ENCODE results near the gene TACC2. TPM values are rescaled to one million over a fixed set of nuclear protein-coding genes. Genes with fewer than 3 reads are reported as not detected.

TACC2 gene
- polyA plus RNA-seq, 3 donors from 2014 or later = not detected

- H3K4me1 Mint-ChIP-seq = no peaks in the 10 kb centered on the region
- peaks cover 0 to 7% (median 0%) of the 10 kb centered on the region in 3 donors for H3K27me3 Mint-ChIP-seq (ENCODE audit: low read depth in 3 of 3)
- H3K36me3 Mint-ChIP-seq = no peaks in the 10 kb centered on the region
- H3K9me3 Mint-ChIP-seq = no peaks in the 10 kb centered on the region
- DNase-seq = no peak
- no peak overlapping the region for H3K4me3 Mint-ChIP-seq
- H3K27ac Mint-ChIP-seq = no peak overlapping the region
Measured at GRCh38 chr10:122277526-122278136, 288.7 kb downstream of the TACC2 start.

GRCh38 chr10:122279725-122280141 lies 290.8 kb downstream of the TACC2 start:
- H3K27me3 Mint-ChIP-seq (ENCODE audit: low read depth in 3 of 3) = peaks cover 0 to 6% (median 3%) of the 10 kb centered on the region in 3 donors
- H3K9me3 Mint-ChIP-seq = no peaks in the 10 kb centered on the region

GRCh38 chr10:122280156-122280555 lies 291.2 kb downstream of the TACC2 start:
- Mint-ChIP-seq H3K36me3 (no peaks in the 10 kb centered on the region), H3K9me3 (no peaks in the 10 kb centered on the region), H3K27me3 (ENCODE audit: low read depth in 3 of 3) (peaks cover 0 to 6% (median 3%) of the 10 kb centered on the region in 3 donors), H3K4me1 (no peaks in the 10 kb centered on the region), H3K27ac (no peak overlapping the region), H3K4me3 (no peak overlapping the region)
- no peak for DNase-seq

More at GRCh38 chr10:122279725-122280141, 290.8 kb downstream of the TACC2 start:
- Mint-ChIP-seq H3K27ac (no peak overlapping the region), H3K36me3 (no peaks in the 10 kb centered on the region), H3K4me1 (no peaks in the 10 kb centered on the region), H3K4me3 (no peak overlapping the region)
- DNase-seq = no peak

GRCh38 chr10:122281018-122281626 lies 292.2 kb downstream of the TACC2 start:
- Mint-ChIP-seq H3K27ac (no peak overlapping the region), H3K36me3 (no peaks in the 10 kb centered on the region), H3K4me3 (no peak overlapping the region), H3K4me1 (no peaks in the 10 kb centered on the region), H3K27me3 (ENCODE audit: low read depth in 3 of 3) (peaks cover 0 to 6% (median 3%) of the 10 kb centered on the region in 3 donors), H3K9me3 (no peaks in the 10 kb centered on the region)
- no peak for DNase-seq

DNA sequence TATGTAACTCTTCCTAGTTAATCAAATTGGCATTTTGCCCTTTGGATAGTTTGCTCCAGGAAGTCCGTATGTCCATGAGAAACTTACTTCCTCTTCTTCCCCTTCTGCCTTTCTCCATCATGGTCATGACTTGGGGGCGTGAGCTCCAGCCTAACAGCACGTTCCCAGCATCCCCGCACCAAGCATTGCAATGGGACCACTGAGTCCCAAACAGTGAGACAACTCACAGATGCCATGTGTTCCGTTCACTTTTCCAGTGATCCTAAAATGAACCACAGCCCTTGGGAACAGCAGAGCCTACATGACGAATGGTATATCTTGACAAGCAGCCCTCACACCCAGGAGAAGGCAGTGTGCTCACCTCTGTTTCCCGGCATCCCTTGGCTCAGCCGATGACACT lies 292.8 kb downstream of the TACC2 start:
- Mint-ChIP-seq H3K36me3 (no peaks in the 10 kb centered on the region), H3K27me3 (ENCODE audit: low read depth in 3 of 3) (peaks cover 0 to 8% (median 3%) of the 10 kb centered on the region in 3 donors), H3K9me3 (no peaks in the 10 kb centered on the region), H3K4me3 (no peak overlapping the region), H3K27ac (no peak overlapping the region), H3K4me1 (no peaks in the 10 kb centered on the region)
- DNase-seq = no peak

- H3K27ac Mint-ChIP-seq = no peak overlapping the region
- H3K4me1 Mint-ChIP-seq = no peaks in the 10 kb centered on the region
- H3K36me3 Mint-ChIP-seq = no peaks in the 10 kb centered on the region
- no peak overlapping the region for H3K4me3 Mint-ChIP-seq
- no peak for DNase-seq
- peaks cover 0 to 9% (median 3%) of the 10 kb centered on the region in 3 donors for H3K27me3 Mint-ChIP-seq (ENCODE audit: low read depth in 3 of 3)
- H3K9me3 Mint-ChIP-seq = no peaks in the 10 kb centered on the region
Measured at GRCh38 chr10:122282253-122282671, 293.3 kb downstream of the TACC2 start.

- Mint-ChIP-seq H3K4me3 (no peak overlapping the region), H3K36me3 (no peaks in the 10 kb centered on the region), H3K27me3 (ENCODE audit: low read depth in 3 of 3) (peaks cover 0 to 9% (median 3%) of the 10 kb centered on the region in 3 donors), H3K27ac (no peak overlapping the region), H3K9me3 (no peaks in the 10 kb centered on the region), H3K4me1 (no peaks in the 10 kb centered on the region)
- no peak for DNase-seq
Measured at GRCh38 chr10:122282909-122283308, 293.9 kb downstream of the TACC2 start.

DNA sequence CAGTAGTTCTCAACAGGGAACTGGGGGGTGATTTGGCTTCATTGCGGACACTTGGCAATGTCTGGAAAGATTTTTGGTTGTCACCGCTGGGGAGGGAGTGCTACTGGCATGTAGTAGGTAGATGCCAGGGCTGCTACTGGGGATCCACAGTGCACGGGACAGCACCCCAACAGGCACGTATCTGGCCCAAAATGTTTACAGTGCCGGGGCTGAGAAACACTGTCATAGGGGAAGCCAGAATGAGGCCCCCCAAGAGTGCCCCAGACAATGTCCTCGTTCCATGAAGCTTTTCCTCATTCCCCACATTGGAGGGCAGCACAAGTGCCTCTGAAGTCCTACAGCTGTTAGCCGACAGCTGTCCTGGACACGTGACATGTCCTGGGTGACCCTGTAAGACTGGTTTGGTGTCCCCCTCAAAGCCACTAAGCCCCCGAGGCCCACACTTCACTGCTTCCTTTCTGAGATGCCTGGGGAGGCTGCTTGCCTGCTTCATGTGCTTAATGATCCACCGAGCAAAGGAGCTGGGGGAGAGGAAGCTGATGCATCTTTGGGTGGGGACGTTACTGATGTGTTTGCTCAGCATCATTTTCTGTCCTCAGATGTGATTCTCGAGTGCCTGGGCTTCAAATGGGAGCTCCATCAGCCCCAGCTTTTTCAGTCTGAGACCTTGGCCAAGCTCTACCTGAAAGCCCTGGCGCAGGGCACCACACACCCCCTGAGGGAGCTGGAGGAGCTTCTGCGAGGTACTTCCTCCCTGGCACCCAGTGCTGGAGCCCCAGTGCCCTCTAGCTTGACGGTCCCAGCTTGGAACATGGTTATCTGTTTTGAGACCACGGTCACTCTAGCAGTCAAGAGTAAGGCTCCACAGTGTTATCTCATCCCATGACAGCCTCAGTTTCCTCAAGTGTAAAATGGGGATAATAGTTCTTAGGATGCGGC lies 296.8 kb downstream of the TACC2 start:
- peaks cover 0 to 3% (median 2%) of the 10 kb centered on the region in 3 donors for H3K27me3 Mint-ChIP-seq (ENCODE audit: low read depth in 3 of 3)
- no peaks in the 10 kb centered on the region for H3K9me3 Mint-ChIP-seq
- no peak overlapping the region for H3K4me3 Mint-ChIP-seq

DNA sequence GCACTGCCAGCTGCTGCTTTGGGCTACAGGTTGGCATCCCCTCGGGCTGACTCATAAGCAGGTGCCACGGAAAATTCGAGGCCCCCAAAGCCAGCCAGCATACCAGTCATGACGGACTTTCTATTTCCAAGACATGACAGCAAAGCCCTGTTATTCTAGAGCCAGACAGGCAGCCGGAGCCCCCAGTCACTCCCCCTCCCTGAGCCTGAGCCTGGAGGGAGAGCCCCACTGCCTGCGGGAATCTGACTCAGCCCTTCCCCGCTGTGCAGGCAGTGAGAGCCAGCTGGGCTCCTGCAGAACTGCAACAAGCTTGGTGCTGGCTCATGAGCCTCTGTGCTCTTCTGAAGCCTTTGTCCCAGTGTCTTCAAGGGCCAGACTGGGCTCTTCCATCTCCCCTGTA lies 297.9 kb downstream of the TACC2 start:
- no peak overlapping the region for H3K27ac Mint-ChIP-seq
- peaks cover 0 to 3% (median 2%) of the 10 kb centered on the region in 3 donors for H3K27me3 Mint-ChIP-seq (ENCODE audit: low read depth in 3 of 3)
- H3K9me3 Mint-ChIP-seq = no peaks in the 10 kb centered on the region
- no peaks in the 10 kb centered on the region for H3K4me1 Mint-ChIP-seq
- H3K4me3 Mint-ChIP-seq = no peak overlapping the region
- no peaks in the 10 kb centered on the region for H3K36me3 Mint-ChIP-seq
- DNase-seq = no peak

More for the DNA sequence above, 296.8 kb downstream of the TACC2 start:
- Mint-ChIP-seq H3K4me1 (no peaks in the 10 kb centered on the region), H3K36me3 (no peaks in the 10 kb centered on the region), H3K27ac (no peak overlapping the region)
- no peak for DNase-seq

DNA sequence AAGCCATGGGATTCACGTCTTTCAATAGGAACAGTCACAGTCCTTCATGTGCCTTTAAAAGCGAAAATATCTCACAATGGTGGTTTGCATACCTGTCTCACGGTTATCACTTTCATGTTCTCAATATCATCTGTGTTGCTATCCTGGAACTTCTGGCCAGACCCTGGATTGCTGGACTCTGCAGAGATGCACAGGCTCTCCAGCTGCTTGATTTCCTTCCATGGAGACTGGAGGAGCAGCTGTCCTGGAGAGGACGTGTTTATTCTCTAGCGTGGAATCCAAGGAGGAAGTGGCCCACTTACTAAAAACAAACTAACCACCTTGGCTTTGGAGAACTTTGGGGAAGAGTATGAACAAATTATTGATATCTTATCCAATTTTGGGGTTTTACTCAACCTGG lies 298.6 kb downstream of the TACC2 start:
- Mint-ChIP-seq H3K4me1 (no peaks in the 10 kb centered on the region), H3K36me3 (no peaks in the 10 kb centered on the region), H3K27ac (no peak overlapping the region), H3K9me3 (no peaks in the 10 kb centered on the region), H3K4me3 (no peak overlapping the region), H3K27me3 (ENCODE audit: low read depth in 3 of 3) (peaks cover 0 to 3% (median 2%) of the 10 kb centered on the region in 3 donors)
- no peak for DNase-seq

GRCh38 chr10:122288262-122288661 lies 299.3 kb downstream of the TACC2 start:
- Mint-ChIP-seq H3K36me3 (no peaks in the 10 kb centered on the region), H3K27ac (no peak overlapping the region), H3K4me1 (no peaks in the 10 kb centered on the region), H3K27me3 (ENCODE audit: low read depth in 3 of 3) (peaks cover 0 to 2% (median 0%) of the 10 kb centered on the region in 3 donors), H3K4me3 (no peak overlapping the region), H3K9me3 (no peaks in the 10 kb centered on the region)
- no peak for DNase-seq

GRCh38 chr10:122288917-122289316 lies 300.0 kb downstream of the TACC2 start:
- no peaks in the 10 kb centered on the region for H3K9me3 Mint-ChIP-seq
- H3K36me3 Mint-ChIP-seq = no peaks in the 10 kb centered on the region
- no peak for DNase-seq
- peaks cover 0 to 2% (median 0%) of the 10 kb centered on the region in 3 donors for H3K27me3 Mint-ChIP-seq (ENCODE audit: low read depth in 3 of 3)
- no peak overlapping the region for H3K27ac Mint-ChIP-seq
- H3K4me1 Mint-ChIP-seq = no peaks in the 10 kb centered on the region
- no peak overlapping the region for H3K4me3 Mint-ChIP-seq

DNA sequence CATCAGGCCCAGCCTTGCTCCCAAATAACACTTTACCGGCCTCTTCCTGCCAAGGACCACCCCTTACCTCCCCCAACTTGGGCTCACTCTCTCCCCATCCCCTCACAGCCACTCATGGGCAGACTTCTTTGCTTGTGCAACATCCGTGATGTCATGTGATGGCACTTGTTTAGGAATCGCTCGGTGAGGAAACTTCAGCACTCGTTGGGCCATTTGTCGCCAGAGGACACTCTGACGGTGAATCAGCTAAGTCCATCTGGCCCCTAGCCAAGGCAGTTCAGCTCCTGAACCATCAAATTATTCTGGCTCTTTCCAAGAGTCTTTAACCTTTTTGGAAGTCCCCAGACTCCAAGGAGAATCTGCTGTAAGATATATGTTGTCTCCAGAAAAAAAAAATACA lies 301.4 kb downstream of the TACC2 start:
- peaks cover 0 to 2% (median under 1%) of the 10 kb centered on the region in 3 donors for H3K27me3 Mint-ChIP-seq (ENCODE audit: low read depth in 3 of 3)
- no peak overlapping the region for H3K4me3 Mint-ChIP-seq
- peaks cover 7 to 11% of the 10 kb centered on the region in 2 donors for H3K4me1 Mint-ChIP-seq
- H3K9me3 Mint-ChIP-seq = no peaks in the 10 kb centered on the region
- H3K36me3 Mint-ChIP-seq = no peaks in the 10 kb centered on the region
- no peak for DNase-seq
- no peak overlapping the region for H3K27ac Mint-ChIP-seq

All from immature natural killer cell (primary cell).